Middle frontal gyrus (tissue), 1 donor: ENCODE data around the gene SEPTIN12.

ENCODE experiments used
- DNase-seq: peaks from one replicate; pipeline ENCODE4 v3.0.0-alpha.2; 2015; ENCODE audit warnings: low spot score; ENCODE audit errors: extremely low spot score

Gene SEPTIN12

GRCh38 chr16:4734063-4734729 is 53.9 kb downstream of the SEPTIN12 start, which contains the start of the genes ANKS3 and DNAAF8:
Gene ANKS3 (minus strand): TSS chr16:4734271. CDS start chr16:4730149, 4,122 bp downstream.
Gene DNAAF8 (plus strand): TSS chr16:4734537. CDS start chr16:4736515, 1,978 bp downstream.
- DNase-seq = peak; percentile 93

GRCh38 chr16:4733747-4734062 is 54.4 kb downstream of the SEPTIN12 start:
- DNase-seq = no peak

DNA sequence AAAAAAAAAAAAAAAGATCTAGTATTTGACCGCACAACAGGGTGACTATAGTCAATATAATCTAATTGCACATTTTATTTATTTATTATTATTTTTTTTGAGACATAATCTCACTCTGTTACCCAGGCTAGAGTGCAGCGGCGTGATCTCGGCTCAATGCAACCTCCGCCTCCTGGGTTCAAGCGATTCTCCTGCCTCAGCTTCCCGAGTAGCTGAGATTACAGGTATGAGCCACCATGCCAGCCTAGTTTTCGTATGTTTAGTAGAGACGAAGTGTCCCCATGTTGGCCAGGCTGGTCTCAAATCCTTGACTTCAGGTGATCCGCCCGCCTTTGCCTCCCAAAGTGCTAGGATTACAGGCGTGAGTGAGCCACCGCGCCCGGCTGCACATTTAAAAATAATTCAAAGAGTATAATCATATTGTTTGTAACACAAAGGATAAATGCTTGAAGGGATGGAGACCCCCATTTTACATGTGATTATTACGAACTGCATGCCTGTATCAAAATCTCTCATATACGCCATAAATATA is 54.9 kb downstream of the SEPTIN12 start:
- no peak for DNase-seq

- DNase-seq = no peak
Observed at GRCh38 chr16:4729876-4730275, 58.3 kb downstream of the SEPTIN12 start.

DNA sequence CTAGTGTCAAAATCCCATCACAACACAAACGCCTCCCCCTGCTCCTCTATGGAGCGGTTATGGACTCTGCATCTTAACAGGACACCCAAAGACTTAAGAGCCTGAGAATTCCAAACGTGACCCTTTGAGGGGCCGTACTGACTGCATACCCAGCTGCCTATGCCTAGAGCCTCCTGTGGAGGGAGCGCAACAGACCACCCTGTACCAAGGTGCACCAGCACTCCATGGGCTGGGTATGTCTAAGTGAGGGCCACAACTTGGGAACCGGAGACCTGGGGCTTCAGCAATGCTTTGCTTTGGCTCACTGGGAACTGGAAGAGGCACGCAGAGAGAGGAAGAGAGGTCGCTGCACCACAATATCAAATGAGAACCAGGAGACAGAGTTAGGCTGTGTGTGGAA is 59.5 kb downstream of the SEPTIN12 start:
- no peak for DNase-seq
